IMR-90 (cell line): ENCODE data around the gene DUSP22. TPM values are rescaled to one million over a fixed set of nuclear protein-coding genes. Genes with fewer than 3 reads are reported as not detected.

Source experiments
- ATAC-seq: fragments of 200-7000 bp; cut with Tn5 transposase; 2 replicates; pipeline ENCODE4 v1.9.1; 2020; ENCODE audit warnings: low read depth, mild to moderate bottlenecking, moderate library complexity
- BruUV-seq: library from RNA; stranded (reverse); fragments of 400-500 nt; replicated peaks from 2 replicates; lab custom pipeline; 2021; lab: Mats Ljungman, UMichigan
- CTCF ChIA-PET: fragments of 300-600 bp; formaldehyde crosslinking; extraction: SDS; loops from one replicate; lab custom pipeline; 2021; ENCODE audit warnings: antibody characterized with exemption; lab: Yijun Ruan, JAX
- POLR2A ChIA-PET: fragments of 300-600 bp; sonication (Branson Sonifier 250); formaldehyde crosslinking; loops from one replicate; lab custom pipeline; 2022; ENCODE audit warnings: antibody characterized with exemption; ENCODE audit not compliant: unreplicated experiment; lab: Charles Lee
- DNase-seq: peaks from one replicate; pipeline ENCODE4 v3.0.0; 2013
- H2AFZ ChIP-seq: replicated peaks from 2 replicates; pipeline ENCODE3; 2013; ENCODE audit warnings: low read length, mild to moderate bottlenecking; ENCODE audit not compliant: poor library complexity
- H2AK5ac ChIP-seq: 2 replicates; pipeline ENCODE4 v1.6.1; 2013; ENCODE audit warnings: low read depth, low read length, inconsistent platforms
- H2AK9ac ChIP-seq: replicated peaks from 2 replicates; pipeline ENCODE3; 2013; ENCODE audit warnings: mild to moderate bottlenecking, low read depth, low read length, moderate library complexity; ENCODE audit not compliant: poor library complexity
- H2BK120ac ChIP-seq: 2 replicates; pipeline ENCODE4 v1.6.1; 2013; ENCODE audit warnings: low read depth, low read length, inconsistent platforms
- H2BK15ac ChIP-seq: 3 replicates; pipeline ENCODE4 v1.6.1; 2013; ENCODE audit warnings: low read depth, low read length, inconsistent platforms
- H2BK20ac ChIP-seq: 2 replicates; pipeline ENCODE4 v1.6.1; 2013; ENCODE audit warnings: low read depth, mild to moderate bottlenecking, inconsistent platforms, low read length, moderate library complexity
- H2BK5ac ChIP-seq: 2 replicates; pipeline ENCODE4 v1.6.1; 2013; ENCODE audit warnings: mild to moderate bottlenecking, low read depth, low read length, inconsistent platforms; ENCODE audit not compliant: poor library complexity, severe bottlenecking
- H3K14ac ChIP-seq: replicated peaks from 2 replicates; pipeline ENCODE4 v1.6.1; 2013; ENCODE audit warnings: low read depth, low read length, inconsistent platforms
- H3K18ac ChIP-seq: 2 replicates; pipeline ENCODE4 v1.6.1; 2013; ENCODE audit warnings: low read depth, low read length, control low read depth
- H3K23ac ChIP-seq: 2 replicates; pipeline ENCODE4 v1.6.1; 2013; ENCODE audit warnings: low read depth, low read length, inconsistent platforms
- H3K27ac ChIP-seq: 2 replicates; pipeline ENCODE4 v1.5.1; 2013; ENCODE audit warnings: mild to moderate bottlenecking, control low read depth, low read length; ENCODE audit not compliant: insufficient read depth
- H3K27me3 ChIP-seq: 2 replicates; pipeline ENCODE4 v1.6.1; 2013; ENCODE audit warnings: low read length; ENCODE audit not compliant: control insufficient read depth, insufficient read depth
- H3K36me3 ChIP-seq: 2 replicates; pipeline ENCODE4 v1.6.1; 2013; ENCODE audit warnings: low read length, mixed read lengths; ENCODE audit not compliant: control insufficient read depth, insufficient read depth
- H3K4ac ChIP-seq: 2 replicates; pipeline ENCODE4 v1.6.1; 2013; ENCODE audit warnings: low read depth, low read length, inconsistent platforms
- H3K4me1 ChIP-seq: 2 replicates; pipeline ENCODE4 v1.6.1; 2013; ENCODE audit warnings: low read length, mixed read lengths; ENCODE audit not compliant: control insufficient read depth, insufficient read depth
- H3K4me2 ChIP-seq: 2 replicates; pipeline ENCODE4 v1.6.1; 2013; ENCODE audit warnings: low read depth, mild to moderate bottlenecking, control low read depth, low read length, moderate library complexity
- H3K4me3 ChIP-seq: 2 replicates; pipeline ENCODE4 v1.5.1; 2013; ENCODE audit warnings: low read depth, mild to moderate bottlenecking, control low read depth, low read length, moderate library complexity; ENCODE audit not compliant: insufficient read depth
- H3K56ac ChIP-seq: 2 replicates; pipeline ENCODE4 v1.6.1; 2013; ENCODE audit warnings: low read length, inconsistent platforms; ENCODE audit not compliant: insufficient read depth; ENCODE audit errors: extremely low read depth
- H3K79me1 ChIP-seq, 2 experiments: 2 replicates each; pipeline ENCODE4 v1.6.1; 2013; ENCODE audit warnings: low read length in 2 of 2, inconsistent platforms in 1 of 2, low read depth in 1 of 2
- H3K9ac ChIP-seq: 2 replicates; pipeline ENCODE4 v1.6.1; 2013; ENCODE audit warnings: low read depth, low read length, control low read depth
- H3K9me1 ChIP-seq: 2 replicates; pipeline ENCODE4 v1.6.1; 2013; ENCODE audit warnings: low read length, inconsistent platforms; ENCODE audit not compliant: insufficient read depth
- H3K9me3 ChIP-seq: 2 replicates; pipeline ENCODE4 v1.6.1; 2013; ENCODE audit warnings: low read length; ENCODE audit not compliant: control insufficient read depth, insufficient read depth
- H4K20me1 ChIP-seq: 2 replicates; pipeline ENCODE4 v1.6.1; 2013; ENCODE audit warnings: low read length, inconsistent platforms; ENCODE audit not compliant: insufficient read depth
- H4K5ac ChIP-seq: 2 replicates; pipeline ENCODE4 v1.6.1; 2013; ENCODE audit warnings: mild to moderate bottlenecking, low read depth, low read length, control low read depth
- H4K8ac ChIP-seq, 2 experiments: 2 replicates each; pipeline ENCODE4 v1.6.1; 2013; ENCODE audit warnings: low read depth in 2 of 2, low read length in 2 of 2, control low read depth in 1 of 2, inconsistent platforms in 1 of 2
- H4K91ac ChIP-seq: 2 replicates; pipeline ENCODE4 v1.6.1; 2013; ENCODE audit warnings: low read depth, low read length, inconsistent platforms; ENCODE audit not compliant: insufficient read depth
- BHLHE40 ChIP-seq: fragments of 150-350 bp; IDR thresholded peaks from 2 replicates; pipeline ENCODE4 v1.6.1; 2016; ENCODE audit warnings: mild to moderate bottlenecking, low read depth, low read length
- CEBPB ChIP-seq: IDR thresholded peaks from 2 replicates; pipeline ENCODE4 v1.6.1; 2012; ENCODE audit warnings: low read depth, low read length, improper control_type of control experiment
- FOS ChIP-seq: fragments of 150-350 bp; IDR thresholded peaks from 2 replicates; pipeline ENCODE4 v1.6.1; 2016; ENCODE audit warnings: low read depth, low read length
- MAFK ChIP-seq: IDR thresholded peaks from 2 replicates; pipeline ENCODE4 v1.6.1; 2012; ENCODE audit warnings: low read depth, low read length, improper control_type of control experiment
- MXI1 ChIP-seq: IDR thresholded peaks from 2 replicates; pipeline ENCODE4 v1.6.1; 2012; ENCODE audit warnings: low read depth, mild to moderate bottlenecking, low read length, moderate library complexity, borderline replicate concordance
- NFE2L2 ChIP-seq: fragments of 150-350 bp; IDR thresholded peaks from 2 replicates; pipeline ENCODE4 v1.6.1; 2016; ENCODE audit warnings: low read depth, mild to moderate bottlenecking, low read length
- POLR2A ChIP-seq: IDR thresholded peaks from 2 replicates; pipeline ENCODE4 v1.6.1; 2012; ENCODE audit warnings: mild to moderate bottlenecking, low read depth, low read length
- RAD21 ChIP-seq: IDR thresholded peaks from 2 replicates; pipeline ENCODE4 v1.6.1; 2012; ENCODE audit warnings: low read length, improper control_type of control experiment
- RCOR1 ChIP-seq: IDR thresholded peaks from 2 replicates; pipeline ENCODE4 v1.6.1; 2012; ENCODE audit warnings: mild to moderate bottlenecking, low read length, improper control_type of control experiment; ENCODE audit not compliant: insufficient replicate concordance
- RFX5 ChIP-seq: IDR thresholded peaks from 2 replicates; pipeline ENCODE4 v1.8.0; 2012; ENCODE audit warnings: low read depth, mild to moderate bottlenecking, low read length, moderate library complexity
- SMC3 ChIP-seq: fragments of 150-350 bp; IDR thresholded peaks from 2 replicates; pipeline ENCODE4 v1.6.1; 2016; ENCODE audit warnings: low read depth, mild to moderate bottlenecking, antibody characterized with exemption, low read length, moderate library complexity
- WGBS, 2 experiments: methylation state at CpG; one replicate each; pipeline versions ENCODE4 v1.1.5 to v1.1.7; 2013; ENCODE audit warnings: missing lambda C conversion rate in 2 of 2; ENCODE audit not compliant: insufficient read length in 1 of 2; ENCODE audit errors: extremely low coverage in 2 of 2; 5-methylcytosine and 5-hydroxymethylcytosine counted together
- dilution Hi-C: fragments of 300-500 bp; cut with HindIII; formaldehyde crosslinking; loops from one replicate; pipeline ENCODE4 v1.14.3; 2018; ENCODE audit warnings: low sequenced_read_pairs; ENCODE audit not compliant: unreplicated experiment
- in situ Hi-C: fragments of 300-500 bp; cut with MboI; formaldehyde crosslinking; loops from 3 replicates; pipeline ENCODE4 v1.14.3; 2019; ENCODE audit warnings: low sequenced_read_pairs, inconsistent platforms, mixed read lengths
- intact Hi-C: fragments of 100-400 bp; cut with micrococcal nuclease; formaldehyde crosslinking; loops from 2 replicates; pipeline ENCODE4 v1.10.0; 2022
- polyA plus RNA-seq, 3 experiments: library from polyadenylated mRNA; depleted of rRNA; stranded (reverse); fragments of >200 nt; gene quantifications; 2 replicates each; pipeline ENCODE4 v1.2.3, GENCODE V29; 2012; ENCODE audit warnings: low replicate concordance in 1 of 3
- total RNA-seq: library from RNA; depleted of rRNA; stranded (reverse); fragments of >200 nt; gene quantifications from 2 replicates; pipeline ENCODE4 v1.2.3, GENCODE V29; 2012
- TF ChIP-seq, protein P1 (sequence below): fragments of 150-350 bp; IDR thresholded peaks from 2 replicates; pipeline ENCODE4 v1.6.1; 2017; ENCODE audit warnings: mild to moderate bottlenecking, antibody characterized with exemption, low read length, low read depth
- TF ChIP-seq, protein P2 (sequence below): fragments of 150-350 bp; IDR thresholded peaks from 2 replicates; pipeline ENCODE4 v1.6.1; 2016; ENCODE audit warnings: low read depth, mild to moderate bottlenecking, low read length, moderate library complexity, borderline replicate concordance
- TF ChIP-seq, protein P3 (sequence below): conservative IDR thresholded peaks from 2 replicates; pipeline ENCODE4 v1.5.1; 2012; ENCODE audit warnings: mild to moderate bottlenecking, low read depth, low read length, improper control_type of control experiment

The DUSP22 gene
- total and polyA plus RNA-seq, 2 of the 4 experiments (the other 2 are of a cell fraction) = 7.1 to 8.2 TPM

DNA sequence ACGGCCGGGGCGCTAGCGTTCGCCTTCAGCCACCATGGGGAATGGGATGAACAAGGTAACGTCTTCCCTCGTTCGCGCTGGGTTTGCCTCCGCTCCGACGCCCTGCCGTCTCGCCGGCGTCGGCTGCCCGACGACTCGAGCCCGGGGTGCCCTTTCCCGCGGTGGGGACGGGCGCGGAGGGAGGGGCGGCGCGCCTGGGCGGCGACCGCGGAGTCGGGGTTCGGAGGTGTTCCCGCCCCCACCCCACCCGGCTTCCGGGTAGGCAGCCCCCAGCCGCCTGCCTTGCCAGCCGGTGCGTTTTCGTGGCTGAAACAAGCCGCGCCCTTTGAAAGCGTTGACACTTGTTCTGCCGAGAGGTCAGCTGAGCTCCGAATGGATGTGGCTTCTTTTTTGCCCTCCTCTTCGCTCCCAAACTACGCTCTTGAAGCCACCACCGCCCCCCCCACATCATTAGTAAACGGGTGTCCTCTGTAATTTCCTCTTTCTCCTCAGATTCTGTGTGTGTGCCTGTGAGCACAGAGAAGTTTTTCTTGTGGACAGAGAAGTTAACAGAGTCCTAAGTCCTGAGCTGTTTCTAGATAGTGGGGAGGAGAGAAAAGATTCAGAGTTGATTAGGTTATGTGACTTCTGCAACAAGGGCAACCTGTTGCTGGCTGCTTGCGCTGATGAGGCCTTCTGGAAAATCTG is 362 bp downstream of the DUSP22 start:
- CTCF ChIA-PET = interaction anchor here (0.5 kb wide), 1 partner anchor 70 kb away, joined by 4 read pairs; no protein-coding TSS in a partner anchor
- Histone ChIP-seq H3K27ac (peak overlapping the region; percentile 81), H3K36me3 (no peaks in the 10 kb centered on the region), H3K79me1 (peaks cover 0 to 17% of the 10 kb centered on the region in 2 experiments; a peak in 2 of 4 replicates), H3K9me3 (no peaks in the 10 kb centered on the region; the same call in 1 of the 2 replicates), H2AFZ (peak overlapping the region; percentile 97), H3K18ac (no peak overlapping the region), H3K4me2 (peak overlapping the region; percentile 83), H3K9ac (peak overlapping the region; percentile 59), H3K23ac (peak overlapping the region; percentile 84), H3K9me1 (peaks cover 6% of the 10 kb centered on the region; the same call in 1 of the 2 replicates), H2BK5ac (peak overlapping the region; percentile 78), H3K27me3 (peaks cover 5% of the 10 kb centered on the region), H3K56ac (0 out of 2 replicates have a peak overlapping the region, but pooled peaks have one; percentile 26), H2BK120ac (peak overlapping the region; percentile 1; the same call in 1 of the 2 replicates), H4K5ac (peak overlapping the region; percentile 51), H2AK5ac (no peak overlapping the region; the same call in 1 of the 2 replicates), H3K4me1 (peaks cover 4% of the 10 kb centered on the region; the same call in 1 of the 2 replicates), H2BK15ac (no peak overlapping the region), H3K14ac (peak overlapping the region; percentile 50), H3K4ac (peak overlapping the region; percentile 83), H2BK20ac (no peak overlapping the region), H2AK9ac (peak overlapping the region; percentile 68), H3K4me3 (peak overlapping the region; percentile 94), H4K91ac (peak overlapping the region; percentile 60; the same call in 1 of the 2 replicates), H4K8ac (peak overlapping the region; percentile 49 to 76; a peak in 3 of 4 replicates), H4K20me1 (no peaks in the 10 kb centered on the region)
- POLR2A ChIA-PET = no interaction called here
- BruUV-seq = no TSS peak
- dilution Hi-C loops = no loop called here
- WGBS, 2 experiments = 15% methylated on average over 11 of the region's 52 CpGs; no CpG with 5 or more reads in 1 of the 2 experiments
- intact Hi-C loops = loop anchor here (2.0 to 10.0 kb wide), 3 partner anchors 70 to 212 kb away; no protein-coding TSS in a partner anchor
- ATAC-seq (peak; percentile 7), DNase-seq (peak; percentile 24)
- in situ Hi-C loops = no loop called here
- TF ChIP-seq POLR2A (no peak; the same call in 1 of the 2 replicates), RCOR1 (no peak), RFX5 (no peak), SMC3 (no peak), CEBPB (no peak), MAFK (no peak), MXI1 (no peak), BHLHE40 (no peak), FOS (no peak), RAD21 (no peak), NFE2L2 (no peak)
- TF ChIP-seq, protein P1, sequence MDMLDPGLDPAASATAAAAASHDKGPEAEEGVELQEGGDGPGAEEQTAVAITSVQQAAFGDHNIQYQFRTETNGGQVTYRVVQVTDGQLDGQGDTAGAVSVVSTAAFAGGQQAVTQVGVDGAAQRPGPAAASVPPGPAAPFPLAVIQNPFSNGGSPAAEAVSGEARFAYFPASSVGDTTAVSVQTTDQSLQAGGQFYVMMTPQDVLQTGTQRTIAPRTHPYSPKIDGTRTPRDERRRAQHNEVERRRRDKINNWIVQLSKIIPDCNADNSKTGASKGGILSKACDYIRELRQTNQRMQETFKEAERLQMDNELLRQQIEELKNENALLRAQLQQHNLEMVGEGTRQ = no peak
- TF ChIP-seq, protein P2, sequence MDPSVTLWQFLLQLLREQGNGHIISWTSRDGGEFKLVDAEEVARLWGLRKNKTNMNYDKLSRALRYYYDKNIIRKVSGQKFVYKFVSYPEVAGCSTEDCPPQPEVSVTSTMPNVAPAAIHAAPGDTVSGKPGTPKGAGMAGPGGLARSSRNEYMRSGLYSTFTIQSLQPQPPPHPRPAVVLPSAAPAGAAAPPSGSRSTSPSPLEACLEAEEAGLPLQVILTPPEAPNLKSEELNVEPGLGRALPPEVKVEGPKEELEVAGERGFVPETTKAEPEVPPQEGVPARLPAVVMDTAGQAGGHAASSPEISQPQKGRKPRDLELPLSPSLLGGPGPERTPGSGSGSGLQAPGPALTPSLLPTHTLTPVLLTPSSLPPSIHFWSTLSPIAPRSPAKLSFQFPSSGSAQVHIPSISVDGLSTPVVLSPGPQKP = no peak
- TF ChIP-seq, protein P3, sequence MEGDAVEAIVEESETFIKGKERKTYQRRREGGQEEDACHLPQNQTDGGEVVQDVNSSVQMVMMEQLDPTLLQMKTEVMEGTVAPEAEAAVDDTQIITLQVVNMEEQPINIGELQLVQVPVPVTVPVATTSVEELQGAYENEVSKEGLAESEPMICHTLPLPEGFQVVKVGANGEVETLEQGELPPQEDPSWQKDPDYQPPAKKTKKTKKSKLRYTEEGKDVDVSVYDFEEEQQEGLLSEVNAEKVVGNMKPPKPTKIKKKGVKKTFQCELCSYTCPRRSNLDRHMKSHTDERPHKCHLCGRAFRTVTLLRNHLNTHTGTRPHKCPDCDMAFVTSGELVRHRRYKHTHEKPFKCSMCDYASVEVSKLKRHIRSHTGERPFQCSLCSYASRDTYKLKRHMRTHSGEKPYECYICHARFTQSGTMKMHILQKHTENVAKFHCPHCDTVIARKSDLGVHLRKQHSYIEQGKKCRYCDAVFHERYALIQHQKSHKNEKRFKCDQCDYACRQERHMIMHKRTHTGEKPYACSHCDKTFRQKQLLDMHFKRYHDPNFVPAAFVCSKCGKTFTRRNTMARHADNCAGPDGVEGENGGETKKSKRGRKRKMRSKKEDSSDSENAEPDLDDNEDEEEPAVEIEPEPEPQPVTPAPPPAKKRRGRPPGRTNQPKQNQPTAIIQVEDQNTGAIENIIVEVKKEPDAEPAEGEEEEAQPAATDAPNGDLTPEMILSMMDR = no peak
